GM18505 (cell line): ENCODE measurements around the gene PITPNM2.
"Not testable (repeated sequence)": the region's sequence is repeated elsewhere in the genome, so short reads cannot be mapped to it uniquely, and the experiment has no call there.

Experiments
- ATAC-seq: cut with Tn5 transposase; IDR thresholded peaks from one replicate; pipeline ENCODE4 v1.9.1; 2021; ENCODE audit not compliant: unreplicated experiment
- POLR2A ChIP-seq: IDR thresholded peaks from 4 replicates; pipeline ENCODE4 v1.6.1; 2011; ENCODE audit warnings: borderline replicate concordance; ENCODE audit not compliant: insufficient read depth, insufficient read length; ENCODE audit errors: extremely low read depth

The PITPNM2 gene

GRCh38 chr12:123106640-123107359 is 44.1 kb downstream of the PITPNM2 start:
- no peak for ATAC-seq
- TF ChIP-seq POLR2A, result no peak

- ATAC-seq, result no peak
- no peak for TF ChIP-seq POLR2A
Measured at GRCh38 chr12:123105211-123105826, 45.6 kb downstream of the PITPNM2 start.

GRCh38 chr12:123104809-123105208 is 46.1 kb downstream of the PITPNM2 start:
- TF ChIP-seq POLR2A, result no peak
- no peak for ATAC-seq

GRCh38 chr12:123104094-123104493 is 46.8 kb downstream of the PITPNM2 start:
- not testable (repeated sequence) for ATAC-seq

- no peak for ATAC-seq
- TF ChIP-seq POLR2A, result no peak
Measured at GRCh38 chr12:123102781-123103503, 47.9 kb downstream of the PITPNM2 start.

- ATAC-seq, result no peak
- no peak for TF ChIP-seq POLR2A
Measured at GRCh38 chr12:123102366-123102765, 48.5 kb downstream of the PITPNM2 start.

GRCh38 chr12:123101526-123101925 is 49.4 kb downstream of the PITPNM2 start:
- TF ChIP-seq POLR2A, result no peak
- no peak for ATAC-seq
